NOMO-1 treated with dmso at 0.1 percent for 144 hours (cell line): ENCODE measurements around the gene LRRC8D.

Experiments used
- DNase-seq: peaks from one replicate; lab custom pipeline; 2025; ENCODE audit not compliant: unreplicated experiment; lab: John Stamatoyannopoulos, UW

Gene LRRC8D

GRCh38 chr1:89894210-89895201, 73.7 kb downstream of the LRRC8D start:
- DNase-seq: no peak

GRCh38 chr1:89896105-89896942, 75.5 kb downstream of the LRRC8D start:
- DNase-seq: no peak

GRCh38 chr1:89897347-89898133, 76.7 kb downstream of the LRRC8D start:
- no peak for DNase-seq

GRCh38 chr1:89898150-89898549, 77.3 kb downstream of the LRRC8D start:
- DNase-seq: no peak

DNA sequence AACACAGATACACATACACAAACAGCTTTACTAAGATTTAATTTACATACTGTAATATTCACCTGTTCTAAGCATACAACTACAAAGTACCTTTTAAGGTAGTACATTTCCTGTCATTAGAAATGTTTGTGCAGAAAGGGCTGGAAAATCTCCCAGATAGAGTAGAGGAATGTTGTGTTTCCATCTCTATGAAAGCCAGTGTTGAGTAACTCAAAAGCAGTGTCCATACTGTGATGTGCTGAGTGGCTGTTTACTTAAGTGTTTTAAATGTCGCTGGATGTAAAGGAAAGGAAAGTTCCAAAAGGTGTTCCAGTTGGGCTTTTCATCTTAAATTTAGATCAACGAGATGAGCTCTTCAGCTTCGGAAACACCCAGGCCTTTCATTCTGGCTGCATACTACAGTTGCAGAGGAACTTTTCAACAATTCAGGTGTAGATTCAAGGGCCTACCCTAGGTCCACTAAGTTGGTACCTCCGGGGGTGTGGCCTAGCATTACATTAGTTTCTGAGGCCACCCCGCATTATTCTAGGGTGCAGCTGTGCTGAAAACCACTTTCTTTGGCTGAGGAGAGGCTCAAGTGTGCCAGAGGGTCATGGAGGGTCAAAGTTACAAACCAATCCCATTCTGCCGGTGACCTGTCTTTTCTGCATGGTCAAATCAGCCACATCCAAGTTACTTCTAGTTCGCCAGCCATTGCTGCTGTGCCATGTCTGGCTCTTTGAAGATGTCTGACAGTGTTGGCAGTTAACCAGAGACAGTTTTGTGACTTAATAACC, 78.1 kb downstream of the LRRC8D start:
- DNase-seq: no peak

- no peak for DNase-seq
Measured at GRCh38 chr1:89900323-89900722, 79.5 kb downstream of the LRRC8D start.

DNA sequence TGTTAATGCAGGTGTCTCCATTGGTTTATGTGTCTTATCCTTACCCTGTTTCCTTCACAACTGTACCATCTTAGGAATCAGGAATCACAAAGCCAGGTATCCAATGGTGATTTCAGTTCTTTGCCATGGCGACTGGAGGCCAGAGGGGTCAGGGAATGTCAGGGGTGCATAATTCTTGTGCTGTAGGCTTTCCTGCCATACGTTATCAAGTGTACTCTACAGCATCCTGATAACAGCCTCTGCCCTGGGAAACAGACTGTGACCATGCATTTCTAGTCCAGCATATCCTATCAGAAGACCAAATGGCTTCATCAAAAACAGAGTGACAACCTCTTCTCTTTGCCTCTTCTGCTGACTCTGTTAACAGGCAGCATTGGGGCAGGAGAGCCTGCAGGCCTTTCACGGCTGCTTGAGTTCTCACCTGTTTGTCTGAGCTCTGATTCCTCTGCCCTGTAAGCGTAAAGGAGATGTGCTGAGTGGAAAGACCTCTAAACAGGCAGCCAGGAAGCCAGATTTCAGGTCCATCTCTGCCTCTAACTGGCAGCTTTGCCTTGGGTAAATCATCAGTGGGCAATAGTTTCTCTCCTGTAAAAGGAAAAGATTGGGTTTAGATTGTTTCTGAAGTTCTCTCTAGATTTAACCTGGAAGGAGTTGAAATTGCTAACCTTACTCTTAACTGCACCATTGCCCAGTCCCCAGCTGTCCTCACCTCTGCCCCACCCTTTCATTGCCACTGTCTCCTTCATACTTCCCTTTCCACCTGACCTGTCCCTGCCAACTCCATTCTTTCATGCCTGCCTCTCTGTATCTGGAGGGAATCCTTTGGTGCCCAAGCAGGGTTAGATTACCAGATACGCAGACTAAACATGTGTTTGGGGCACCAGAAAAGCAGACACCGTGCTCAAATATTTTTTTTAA, 80.2 kb downstream of the LRRC8D start:
- DNase-seq: no peak

GRCh38 chr1:89901957-89902669, 81.3 kb downstream of the LRRC8D start:
- no peak for DNase-seq

- DNase-seq: no peak
Measured at GRCh38 chr1:89903550-89903949, 82.7 kb downstream of the LRRC8D start.

GRCh38 chr1:89904219-89904980, 83.6 kb downstream of the LRRC8D start:
- no peak for DNase-seq

DNA sequence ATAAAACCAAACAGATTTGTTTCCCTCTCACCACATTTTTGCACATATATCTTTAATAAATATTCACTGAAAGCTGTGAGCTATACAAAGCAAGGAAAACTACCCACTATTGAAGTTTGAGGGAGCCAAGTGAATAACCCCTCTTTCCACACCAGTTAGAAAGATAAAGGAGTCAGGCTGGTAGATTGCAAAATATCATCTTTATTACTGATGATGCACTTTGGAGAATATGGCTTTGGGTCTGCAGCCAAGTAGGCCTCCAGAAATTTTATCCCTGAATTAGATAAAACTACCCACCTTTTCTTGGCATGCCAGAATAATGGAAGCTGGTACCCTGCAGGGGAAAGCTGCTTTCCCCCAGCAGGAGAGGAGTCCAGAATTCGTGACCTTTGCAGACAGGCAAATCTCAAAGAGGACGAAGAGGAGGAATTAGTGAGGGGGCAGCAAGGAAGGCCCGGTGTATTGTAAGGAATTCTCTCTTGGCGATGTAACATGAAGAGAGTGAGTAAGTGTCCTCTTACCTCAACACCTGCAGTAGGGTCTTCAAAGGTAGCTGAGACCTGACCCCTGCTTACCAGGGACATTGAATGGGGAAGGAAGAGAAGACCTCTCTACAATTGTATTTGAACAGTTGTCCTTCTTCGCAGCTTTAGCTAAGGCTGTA, 84.7 kb downstream of the LRRC8D start:
- DNase-seq: no peak

GRCh38 chr1:89906088-89906487, 85.3 kb downstream of the LRRC8D start:
- no peak for DNase-seq

DNA sequence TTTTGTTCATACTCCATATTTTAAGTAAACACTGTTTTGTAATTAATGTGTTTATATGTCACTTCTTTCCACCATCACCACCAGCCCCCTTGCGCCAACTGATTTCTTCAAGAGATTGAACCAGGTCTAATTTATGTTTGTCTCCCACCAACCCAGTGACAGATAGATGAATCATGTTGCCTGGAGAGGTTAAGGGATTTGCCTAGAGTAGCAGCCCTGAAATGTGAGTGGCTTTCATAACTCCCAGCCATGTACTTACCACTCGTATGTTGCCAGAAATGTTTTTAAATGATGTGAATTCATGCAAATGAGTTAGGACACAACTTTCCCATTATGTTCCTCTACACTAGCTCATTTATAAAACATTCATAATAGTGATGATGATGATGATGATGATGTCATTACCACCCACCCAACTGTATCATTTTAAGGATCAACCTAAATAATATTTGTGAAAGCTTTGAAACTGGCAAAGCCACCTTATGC, 86.9 kb downstream of the LRRC8D start:
- no peak for DNase-seq

- no peak for DNase-seq
Measured at GRCh38 chr1:89908273-89908671, 87.4 kb downstream of the LRRC8D start.

- peak; percentile 70 for DNase-seq
Measured at GRCh38 chr1:89908672-89909436, 88.0 kb downstream of the LRRC8D start.

DNA sequence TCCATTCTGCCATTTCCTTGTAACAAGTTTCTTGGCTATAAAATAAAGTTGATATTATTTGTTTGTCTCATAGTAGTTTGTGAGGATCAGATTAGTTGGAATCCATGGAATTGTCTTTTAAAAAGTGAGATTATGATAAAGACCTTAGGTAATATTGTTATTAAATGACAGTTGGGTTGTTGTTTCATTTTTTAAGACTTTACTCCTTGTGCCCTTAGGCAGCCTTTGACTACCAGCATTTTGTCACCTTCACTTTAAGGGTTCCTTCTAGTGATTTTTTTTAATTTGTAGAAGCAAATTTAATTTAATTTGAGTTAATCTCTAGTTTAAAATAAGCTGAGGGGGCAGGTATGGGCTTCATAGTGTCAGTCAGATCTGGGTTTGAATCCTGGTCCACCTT, 89.4 kb downstream of the LRRC8D start:
- no peak for DNase-seq
